ENCODE data around the gene FBXL12.

The FBXL12 gene

GRCh38 chr19:9818734-9819595 lies at the start of gene FBXL12:
TSS of gene FBXL12 (minus strand) at chr19:9819079. CDS start at chr19:9818813, 266 bp downstream.
- peak within 1 kb of the TSS; percentile 100 for H3K4me3 ChIP-seq (ENCODE audit: low read depth, low read length)
- in situ Hi-C loops (cut with HindIII; ENCODE audit: low sequenced_read_pairs): no loop called here
- DNase-seq (ENCODE audit: low read depth): peak; percentile 98
- no peak for TF ChIP-seq CTCF (IDR thresholded peaks at IDR 0.05; ENCODE audit: low read depth, low read length, missing control alignments)

- in situ Hi-C loops (cut with HindIII; ENCODE audit: low sequenced_read_pairs): no loop called here
- DNase-seq (ENCODE audit: low read depth): no peak
- no peak for TF ChIP-seq CTCF (IDR thresholded peaks at IDR 0.05; ENCODE audit: low read depth, low read length, missing control alignments)
- H3K4me3 ChIP-seq (ENCODE audit: low read depth, low read length): no peak overlapping the region
Observed at GRCh38 chr19:9865732-9866501, 47.0 kb upstream of the FBXL12 start.

GRCh38 chr19:9863759-9864158 lies 44.9 kb upstream of the FBXL12 start:
- no peak for TF ChIP-seq CTCF (IDR thresholded peaks at IDR 0.05; ENCODE audit: low read depth, low read length, missing control alignments)
- no peak for DNase-seq (ENCODE audit: low read depth)
- in situ Hi-C loops (cut with HindIII; ENCODE audit: low sequenced_read_pairs): no loop called here
- H3K4me3 ChIP-seq (ENCODE audit: low read depth, low read length): no peak overlapping the region

- in situ Hi-C loops (cut with HindIII; ENCODE audit: low sequenced_read_pairs): no loop called here
- TF ChIP-seq CTCF (IDR thresholded peaks at IDR 0.05; ENCODE audit: low read depth, low read length, missing control alignments): no peak
- H3K4me3 ChIP-seq (ENCODE audit: low read depth, low read length): no peak overlapping the region
- no peak for DNase-seq (ENCODE audit: low read depth)
Observed at GRCh38 chr19:9862938-9863337, 44.1 kb upstream of the FBXL12 start.

DNA sequence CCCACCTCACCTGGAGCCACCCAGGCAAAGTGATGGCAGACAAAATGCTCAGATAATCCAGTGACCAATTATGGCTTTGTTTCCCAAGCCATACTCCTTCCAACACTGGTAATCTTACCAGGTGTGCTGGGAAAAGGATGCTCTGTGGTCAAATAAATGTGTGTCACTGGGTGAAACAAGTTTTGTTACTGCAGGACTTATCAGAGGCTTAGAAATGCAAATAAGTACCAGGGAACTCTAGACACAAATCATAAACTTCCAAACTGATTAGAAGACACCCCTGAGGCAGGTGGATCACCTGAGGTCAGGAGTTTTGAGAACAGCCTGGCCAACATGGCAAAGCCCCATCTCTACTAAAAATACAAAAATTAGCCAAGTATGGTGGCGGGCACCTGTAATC lies 42.6 kb upstream of the FBXL12 start:
- no peak for DNase-seq (ENCODE audit: low read depth)
- TF ChIP-seq CTCF (IDR thresholded peaks at IDR 0.05; ENCODE audit: low read depth, low read length, missing control alignments): no peak
- H3K4me3 ChIP-seq (ENCODE audit: low read depth, low read length): no peak overlapping the region
- in situ Hi-C loops (cut with HindIII; ENCODE audit: low sequenced_read_pairs): no loop called here

- no peak for DNase-seq (ENCODE audit: low read depth)
- in situ Hi-C loops (cut with HindIII; ENCODE audit: low sequenced_read_pairs): no loop called here
- TF ChIP-seq CTCF (IDR thresholded peaks at IDR 0.05; ENCODE audit: low read depth, low read length, missing control alignments): no peak
- no peak overlapping the region for H3K4me3 ChIP-seq (ENCODE audit: low read depth, low read length)
Observed at GRCh38 chr19:9860407-9860806, 41.5 kb upstream of the FBXL12 start.
